GM11168 (cell line): Measurements from ENCODE around the gene NEK8.

Experiments
- in situ Hi-C: fragments of 300-500 bp; cut with MboI; formaldehyde crosslinking; loops from one replicate; pipeline ENCODE4 v1.12.0; 2022; ENCODE audit warnings: low sequenced_read_pairs; ENCODE audit not compliant: unreplicated experiment

The NEK8 gene

DNA sequence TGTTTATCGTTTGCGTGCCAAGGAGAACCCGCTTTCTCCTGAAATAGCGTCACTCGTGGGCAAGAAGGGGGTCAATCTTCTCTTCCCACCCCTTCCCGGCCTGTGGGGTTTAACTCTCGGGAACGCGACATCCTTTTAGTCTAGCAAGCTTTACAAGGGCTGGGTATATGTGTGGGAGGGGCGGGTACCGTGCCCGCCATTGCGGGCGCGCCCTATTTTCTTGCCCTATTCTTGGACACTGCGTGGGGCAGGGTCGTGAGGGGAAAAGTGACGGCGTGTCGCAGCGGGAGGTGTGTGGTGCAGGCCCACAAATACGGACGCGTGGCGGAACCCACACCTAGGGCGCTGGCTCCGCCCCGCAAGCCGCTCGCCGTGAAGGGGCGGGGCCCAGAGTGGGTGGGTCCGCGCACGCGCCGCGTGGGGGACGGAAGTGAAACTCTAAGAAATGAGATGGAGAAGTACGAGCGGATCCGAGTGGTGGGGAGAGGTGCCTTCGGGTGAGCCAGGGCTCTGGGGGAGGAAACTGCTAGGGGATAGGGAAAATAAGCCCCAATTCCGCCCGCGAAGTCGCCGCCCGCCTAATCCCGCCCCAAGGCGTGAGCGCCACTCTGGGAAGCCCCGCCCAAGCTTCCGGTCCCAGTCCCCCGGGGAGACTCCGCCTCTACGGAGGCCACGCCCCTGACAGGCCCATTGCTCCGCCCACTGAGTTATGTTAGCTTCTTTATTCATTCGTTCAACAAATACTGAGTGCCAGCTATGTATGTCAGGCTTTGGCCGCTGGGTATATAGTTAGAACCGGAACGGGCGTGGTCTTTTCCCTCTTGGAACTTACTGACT, at the start of gene NEK8:
TSS of gene NEK8 (plus strand) at position 425 of the 837 bp plus-strand sequence. CDS start at position 451, 26 bp downstream.
- in situ Hi-C loops = no loop called here

DNA sequence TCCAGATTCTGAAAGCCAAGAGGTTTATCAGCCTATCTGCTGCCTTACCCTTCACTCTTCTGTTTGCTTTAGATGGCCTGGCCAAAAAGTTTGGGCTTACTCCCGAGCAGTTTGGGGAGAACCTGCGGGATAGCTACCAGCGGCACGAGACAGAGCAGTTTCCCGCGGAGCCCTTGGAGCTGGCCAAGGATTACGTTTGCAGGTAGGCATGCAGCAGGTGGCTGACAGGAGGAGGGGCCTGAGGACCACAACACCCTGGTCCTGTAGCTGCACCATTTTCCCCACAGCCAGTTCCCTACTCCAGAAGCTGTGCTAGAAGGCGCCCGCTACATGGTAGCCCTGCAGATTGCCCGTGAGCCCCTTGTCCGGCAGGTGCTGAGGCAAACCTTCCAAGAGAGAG, 45.9 kb upstream of the NEK8 start:
- in situ Hi-C loops = no loop called here

GRCh38 chr17:28684963-28685362, 43.6 kb upstream of the NEK8 start:
- in situ Hi-C loops = no loop called here

DNA sequence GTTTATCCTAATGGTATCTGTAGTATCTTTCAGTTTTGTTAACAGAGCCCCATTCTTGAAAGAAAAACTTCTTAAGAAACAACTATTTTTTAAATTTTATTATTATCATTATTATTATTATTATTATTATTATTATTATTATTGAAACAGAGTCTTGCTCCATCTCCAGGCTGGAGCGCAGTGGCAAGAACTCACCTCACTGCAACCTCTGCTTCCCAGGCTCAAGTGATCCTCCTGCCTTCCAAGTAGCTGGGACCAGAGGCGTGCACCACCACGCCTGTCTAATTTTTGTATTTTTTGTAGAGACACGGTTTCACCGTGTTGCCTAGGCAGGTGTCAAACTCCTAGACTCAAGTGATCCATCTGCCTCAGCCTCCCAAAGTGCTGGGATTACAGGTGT, 43.2 kb upstream of the NEK8 start:
- in situ Hi-C loops = no loop called here

DNA sequence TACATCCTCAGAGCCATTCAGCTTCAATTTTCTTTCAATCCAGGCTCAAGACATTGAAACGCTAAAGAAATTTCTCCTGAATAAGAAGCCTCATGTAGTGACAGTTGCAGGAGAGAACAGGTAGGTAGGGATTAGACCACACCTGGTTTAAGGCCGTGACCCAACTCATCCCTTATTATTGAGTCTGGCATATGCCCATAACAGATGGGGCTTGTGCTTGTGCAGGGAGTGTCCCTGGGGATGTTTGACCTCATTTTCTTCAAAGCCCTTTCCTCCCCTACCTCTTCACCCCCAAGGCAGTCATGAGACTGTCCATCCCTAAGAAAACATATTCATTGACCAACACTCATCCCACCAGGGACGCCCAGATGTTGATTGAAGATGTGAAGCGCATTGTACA, 42.3 kb upstream of the NEK8 start:
- in situ Hi-C loops = no loop called here

DNA sequence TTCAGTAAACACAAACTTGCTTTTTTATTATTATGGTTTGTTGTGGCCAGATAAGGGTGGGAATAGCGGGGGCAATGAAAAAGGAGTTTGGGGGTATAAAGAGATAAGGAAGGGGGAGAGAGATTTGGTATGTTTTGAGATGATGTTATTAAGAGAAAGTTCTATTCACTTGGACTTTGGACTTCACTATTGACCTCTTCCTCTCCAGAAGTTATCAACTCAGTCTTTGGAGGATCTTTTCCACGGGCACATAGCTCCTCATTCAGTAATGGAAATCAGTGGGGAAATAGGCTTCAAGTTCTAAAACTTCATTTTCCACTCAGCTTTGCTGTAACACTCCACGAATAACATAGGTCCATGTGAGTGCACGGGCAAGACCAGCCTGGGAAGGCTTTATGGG, 40.1 kb upstream of the NEK8 start:
- in situ Hi-C loops = no loop called here

- in situ Hi-C loops = no loop called here
Measured at GRCh38 chr17:28689011-28689410, 39.6 kb upstream of the NEK8 start.

DNA sequence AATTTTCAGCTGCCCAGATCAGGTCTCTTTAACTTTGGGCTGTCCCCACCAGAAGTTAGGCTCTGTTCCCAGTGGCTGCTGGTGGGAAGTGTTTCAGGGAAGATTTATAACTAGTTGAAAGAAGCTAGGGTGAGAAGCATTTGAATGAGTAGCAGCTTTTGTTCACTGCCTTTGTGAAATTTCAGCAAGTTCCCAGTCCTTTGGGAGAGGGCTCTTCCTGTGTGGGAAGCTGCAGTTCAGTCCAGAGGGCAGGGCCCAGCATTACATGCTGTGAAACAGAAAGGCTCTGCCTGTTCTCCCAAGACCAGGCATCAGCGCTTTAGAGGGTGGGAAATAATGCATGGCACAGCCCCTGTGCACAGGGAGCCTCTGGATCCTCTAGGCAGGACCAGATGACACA, 34.7 kb upstream of the NEK8 start:
- in situ Hi-C loops = no loop called here

DNA sequence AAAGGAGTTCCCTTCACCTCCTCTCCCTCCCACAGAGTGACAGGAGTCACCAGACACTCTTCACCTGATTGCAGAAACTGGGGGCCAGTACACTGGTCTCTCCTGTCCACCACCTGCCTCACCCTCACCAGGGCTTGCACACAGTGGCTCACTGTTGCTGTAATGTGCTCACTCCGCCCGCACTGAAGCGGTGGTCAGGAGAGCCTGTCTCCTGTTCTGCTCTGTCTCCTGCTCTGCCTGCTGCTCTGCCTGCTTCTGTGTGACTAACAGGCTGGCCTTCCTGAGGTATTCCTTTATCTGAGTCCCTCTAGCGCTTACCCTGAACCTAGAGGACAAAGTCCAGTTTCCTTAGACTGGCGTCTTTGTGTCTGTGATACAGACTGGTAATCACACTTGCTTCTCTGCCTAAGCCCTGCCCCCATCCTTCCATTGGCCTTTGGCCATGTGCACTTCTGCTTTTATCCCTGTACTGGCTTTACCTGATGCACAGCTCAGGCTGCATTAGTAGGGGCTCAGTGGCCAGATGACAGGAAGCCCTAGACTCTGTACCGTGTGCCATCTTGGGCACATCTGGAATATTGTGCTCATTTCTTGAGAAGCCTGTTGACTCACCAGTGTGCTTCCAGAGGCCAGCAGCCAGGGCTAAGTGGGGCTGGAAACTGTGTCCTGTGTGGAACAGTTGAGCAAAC, 30.2 kb upstream of the NEK8 start:
- in situ Hi-C loops = no loop called here

GRCh38 chr17:28700278-28700677, 28.3 kb upstream of the NEK8 start:
- in situ Hi-C loops = no loop called here

- in situ Hi-C loops = no loop called here
Measured at GRCh38 chr17:28700830-28701492, 27.6 kb upstream of the NEK8 start.

DNA sequence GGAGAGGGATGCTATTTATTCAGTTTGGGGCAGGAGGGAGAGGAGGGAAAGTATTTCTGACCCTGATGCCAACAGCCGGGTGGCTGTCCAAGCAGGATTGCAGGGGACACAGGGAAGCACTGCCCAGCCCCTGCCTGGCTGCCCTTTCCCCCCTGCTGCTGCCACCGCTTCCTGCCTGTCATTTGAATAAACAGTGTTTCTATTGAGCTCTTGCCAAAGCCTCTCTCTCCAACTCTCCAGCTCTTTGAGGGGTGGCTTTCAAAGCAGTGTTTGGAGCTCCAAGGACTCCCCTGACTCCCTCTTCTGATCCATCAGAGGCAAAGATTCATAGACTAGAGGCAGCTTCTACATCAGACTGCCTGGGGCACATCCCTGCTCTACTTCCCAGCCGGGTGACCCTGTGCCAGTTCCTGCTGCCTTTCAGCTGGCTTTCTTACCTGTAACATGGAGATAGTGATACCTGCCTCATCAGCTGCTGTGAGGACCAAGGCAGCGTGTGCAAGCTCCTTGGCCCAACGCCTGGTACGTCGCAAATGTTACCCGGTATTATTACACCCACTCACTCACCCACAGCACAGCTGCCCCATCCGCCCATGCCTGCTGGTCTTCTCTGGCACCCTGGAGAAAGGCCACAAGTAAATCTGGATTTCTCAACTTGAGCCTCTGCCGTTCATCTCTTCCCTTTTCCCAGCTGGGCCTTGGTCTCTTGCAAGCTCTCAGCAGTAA, 26.4 kb upstream of the NEK8 start:
- in situ Hi-C loops = no loop called here

GRCh38 chr17:28702752-28703150, 25.8 kb upstream of the NEK8 start:
- in situ Hi-C loops = no loop called here

DNA sequence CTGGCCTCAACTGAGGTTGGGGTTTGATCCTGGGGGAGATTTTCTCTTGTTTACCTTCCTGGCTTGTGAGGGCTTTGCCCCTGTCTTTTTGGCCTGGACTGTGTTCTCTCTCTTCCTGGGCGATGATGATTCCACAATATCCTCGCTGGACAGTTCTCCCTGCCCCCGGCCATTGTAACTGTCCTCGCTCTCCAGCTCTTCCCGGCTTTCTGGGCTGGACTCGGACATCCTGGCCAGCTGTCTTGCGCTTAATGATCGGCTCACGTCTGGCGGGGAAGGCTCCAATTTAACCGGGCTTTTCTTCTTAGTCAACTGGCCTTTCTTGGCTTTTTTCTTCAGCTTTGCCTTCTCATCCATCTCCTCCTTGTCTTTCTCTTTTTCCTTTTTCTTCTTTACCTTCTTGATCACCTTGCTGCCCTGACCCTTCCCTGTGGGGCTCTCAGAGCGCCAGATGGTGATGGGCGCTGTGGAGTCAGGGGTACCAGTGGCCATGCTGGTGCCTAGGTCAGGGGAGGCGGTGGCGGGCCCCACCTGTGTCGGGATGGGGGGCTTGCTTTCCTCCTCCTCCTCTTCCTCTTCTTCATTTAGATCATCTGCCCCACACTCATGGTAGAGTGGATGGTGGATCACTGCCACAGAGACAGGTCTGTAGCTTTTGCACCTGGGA, 24.9 kb upstream of the NEK8 start:
- in situ Hi-C loops = no loop called here

- in situ Hi-C loops = no loop called here
Measured at GRCh38 chr17:28704219-28704858, 24.2 kb upstream of the NEK8 start.

GRCh38 chr17:28705074-28705659, 23.4 kb upstream of the NEK8 start:
- in situ Hi-C loops = no loop called here

DNA sequence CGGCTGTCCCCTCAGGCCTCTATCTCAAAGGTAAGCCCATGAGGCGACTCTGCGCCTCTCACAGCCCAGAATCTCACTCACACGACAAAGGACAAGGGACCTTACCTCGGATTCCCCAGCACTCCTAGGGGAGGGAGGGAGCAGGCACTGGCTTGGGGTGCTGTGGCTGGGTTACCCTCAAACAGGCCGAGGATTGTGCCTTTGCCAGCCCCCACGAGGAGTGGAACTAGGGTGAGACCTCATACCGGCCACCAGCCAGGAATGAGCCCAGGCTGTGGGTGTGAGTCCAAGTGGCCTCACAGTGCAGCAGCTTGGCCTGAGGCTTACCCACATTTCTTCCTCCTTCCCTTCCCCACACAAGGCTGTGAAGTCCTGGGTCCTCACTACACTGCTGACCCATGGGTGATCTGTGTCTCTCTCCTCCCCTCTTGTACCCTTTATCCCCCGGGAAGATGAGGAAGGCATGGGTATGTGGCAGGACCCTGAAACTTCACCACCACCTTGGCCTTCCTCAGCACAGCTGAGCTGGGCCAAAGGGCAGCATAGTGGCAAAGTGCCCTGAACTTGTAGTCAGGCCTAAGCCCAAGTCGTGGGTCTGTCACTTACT, 22.8 kb upstream of the NEK8 start:
- in situ Hi-C loops = no loop called here

DNA sequence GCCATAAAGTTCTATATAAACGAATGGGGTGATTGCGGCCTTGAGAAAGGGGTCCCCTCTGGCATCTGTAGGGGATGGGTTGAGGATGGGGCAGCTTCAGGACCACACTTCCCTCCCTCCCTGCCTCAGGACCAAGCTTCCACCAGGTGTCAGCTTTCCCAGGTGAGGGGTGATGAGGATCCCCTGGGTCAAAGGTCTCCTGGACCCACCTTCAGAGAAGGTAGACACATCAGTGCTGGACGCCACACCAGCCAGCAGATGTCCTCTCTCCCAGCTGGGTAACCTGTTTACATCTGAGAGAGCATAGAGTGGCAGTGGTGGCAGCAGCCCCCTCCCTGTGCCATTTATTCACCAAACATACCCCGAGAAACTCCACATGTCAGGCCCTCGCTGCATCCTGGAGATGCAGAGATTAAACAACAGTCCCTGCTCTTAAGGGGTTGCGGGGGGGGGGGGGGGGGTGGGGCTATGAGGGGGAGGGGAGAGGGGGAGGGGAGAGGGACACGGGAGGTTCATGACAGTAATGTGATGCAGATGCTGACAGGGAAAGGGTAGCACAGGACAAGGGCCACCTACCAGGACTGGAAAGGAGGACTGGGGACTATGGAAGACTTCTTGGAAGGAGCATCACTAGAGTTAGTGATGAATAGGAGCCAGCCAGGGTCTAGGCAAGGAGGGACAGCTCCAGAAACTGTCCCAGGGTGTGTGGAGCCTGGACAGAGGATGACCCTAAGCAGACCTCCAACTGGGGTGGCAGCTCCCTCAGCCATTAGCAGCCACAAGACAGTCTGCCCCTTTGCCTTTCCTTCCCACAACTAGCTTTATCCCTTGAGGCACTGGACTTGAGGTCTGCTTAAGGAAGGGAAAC, 21.9 kb upstream of the NEK8 start:
- in situ Hi-C loops = no loop called here
